GM19468 (cell line): ENCODE results near the gene MOBP.
"Not testable (repeated sequence)": the region's sequence is repeated elsewhere in the genome, so short reads cannot be mapped to it uniquely, and the experiment has no call there.

Source experiments
- ATAC-seq: cut with Tn5 transposase; IDR thresholded peaks from one replicate; pipeline ENCODE4 v1.9.1; 2021; ENCODE audit warnings: mild to moderate bottlenecking, moderate library complexity, moderate number of reproducible peaks; ENCODE audit not compliant: unreplicated experiment; ENCODE audit errors: extremely low read depth

The MOBP gene, protein sequence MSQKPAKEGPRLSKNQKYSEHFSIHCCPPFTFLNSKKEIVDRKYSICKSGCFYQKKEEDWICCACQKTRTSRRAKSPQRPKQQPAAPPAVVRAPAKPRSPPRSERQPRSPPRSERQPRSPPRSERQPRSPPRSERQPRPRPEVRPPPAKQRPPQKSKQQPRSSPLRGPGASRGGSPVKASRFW

DNA sequence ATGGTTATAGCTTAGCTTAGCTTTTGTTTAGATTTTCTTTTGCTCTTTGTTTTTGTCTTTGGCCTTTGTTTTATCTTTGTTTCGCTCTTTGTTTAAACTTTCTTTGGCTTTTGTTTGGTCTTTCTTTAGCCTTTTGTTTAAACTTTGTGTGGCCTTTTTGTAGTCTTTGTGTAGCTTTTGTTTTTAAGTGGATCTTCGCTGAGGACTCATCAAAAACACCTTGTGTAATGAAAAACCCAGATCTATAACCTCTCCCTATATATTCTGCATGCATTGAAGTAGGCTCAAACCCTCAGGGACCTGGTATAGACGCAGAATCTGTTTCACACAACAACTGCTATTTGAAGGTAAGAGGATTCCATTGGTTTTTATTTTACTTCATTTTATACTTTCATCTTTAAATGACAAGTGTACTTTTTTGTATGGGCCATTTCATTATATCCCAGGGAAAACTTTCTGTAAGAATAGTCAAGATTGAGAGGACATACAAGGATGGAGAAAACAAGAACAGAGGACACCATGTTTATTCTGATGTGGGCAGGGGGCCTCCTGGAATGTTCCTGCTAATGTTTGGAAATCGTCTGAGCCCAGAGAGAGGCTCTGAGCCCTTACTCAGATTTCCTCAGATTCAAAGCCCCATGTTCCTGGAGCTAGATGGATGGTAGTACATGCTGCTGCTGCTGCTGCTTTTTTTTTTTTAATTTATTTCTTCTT, at the start of gene MOBP:
Gene MOBP (plus strand): TSS at position 287 of the 714 bp plus-strand sequence. CDS start 34,390 bp downstream, outside the sequence.
- ATAC-seq, result no peak

DNA sequence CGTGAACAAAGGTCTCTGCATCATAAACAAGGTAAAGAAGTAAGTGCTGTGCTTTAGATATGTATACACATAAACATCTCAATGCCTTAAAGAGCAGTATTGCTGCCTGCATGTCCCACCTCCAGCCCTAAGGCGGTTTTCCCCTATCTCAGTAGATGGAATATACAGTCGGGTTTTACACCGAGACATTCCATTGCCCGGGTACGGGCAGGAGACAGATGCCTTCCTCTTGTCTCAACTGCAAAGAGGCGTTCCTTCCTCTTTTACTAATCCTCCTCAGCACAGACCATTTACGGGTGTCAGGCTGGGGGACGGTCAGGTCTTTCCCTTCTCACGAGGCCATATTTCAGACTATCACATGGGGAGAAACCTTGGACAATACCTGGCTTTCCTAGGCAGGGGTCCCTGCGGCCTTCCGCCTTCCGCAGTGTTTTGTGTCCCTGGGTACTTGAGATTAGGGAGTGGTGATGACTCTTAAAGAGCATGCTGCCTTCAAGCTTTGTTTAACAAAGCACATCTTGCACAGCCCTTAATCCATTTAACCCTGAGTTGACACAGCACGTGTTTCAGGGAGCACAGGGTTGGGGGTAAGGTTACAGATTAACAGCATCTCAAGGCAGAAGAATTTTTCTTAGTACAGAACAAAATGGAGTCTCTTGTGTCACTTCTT, 48.8 kb upstream of the MOBP start:
- ATAC-seq, result not testable (repeated sequence)

DNA sequence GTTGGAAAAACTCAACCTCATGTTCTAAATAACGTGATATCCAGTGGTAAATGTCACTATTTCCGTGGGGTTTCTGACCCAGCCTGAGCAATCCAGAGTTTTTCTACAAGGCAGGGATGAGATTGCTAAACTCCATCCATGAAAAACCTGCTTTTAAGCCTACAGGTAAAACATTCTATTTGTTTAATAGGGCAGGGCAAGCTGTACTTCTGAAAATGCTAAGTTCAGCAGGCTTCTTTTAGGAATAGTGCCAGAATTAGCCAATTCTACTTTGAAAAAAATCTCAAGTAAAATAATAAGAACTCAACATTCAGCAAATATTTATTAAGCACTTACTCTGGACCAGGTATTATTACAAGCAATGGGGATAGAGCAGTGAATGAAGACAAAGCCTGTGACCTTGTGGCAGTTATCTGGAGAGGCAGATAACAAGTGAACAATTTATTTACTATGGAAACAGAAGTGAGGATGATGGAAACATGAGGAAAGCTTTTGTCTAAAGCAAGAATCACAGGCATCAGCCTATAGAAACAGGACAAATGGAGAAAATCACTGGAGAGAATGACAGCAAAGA, 47.7 kb upstream of the MOBP start:
- ATAC-seq, result no peak

DNA sequence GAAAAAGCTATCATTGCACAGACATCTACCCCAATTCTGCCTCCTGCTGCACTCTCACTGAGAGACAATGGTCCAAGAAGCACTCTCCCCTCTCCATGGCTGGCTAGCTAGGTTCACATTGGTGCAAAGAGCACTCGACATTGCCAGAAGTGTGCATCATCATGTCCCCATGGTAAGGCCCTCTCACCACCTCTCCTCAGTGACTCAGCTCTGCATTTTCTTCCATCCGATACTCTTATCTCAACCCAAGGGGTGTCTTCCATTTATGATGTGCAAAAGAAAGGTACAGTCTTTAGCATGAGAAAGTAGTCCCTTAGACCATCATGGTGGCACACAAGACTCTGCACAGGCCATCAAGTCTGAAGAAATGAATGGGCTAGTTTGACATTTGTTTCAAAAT, 46.9 kb upstream of the MOBP start:
- ATAC-seq, result no peak

DNA sequence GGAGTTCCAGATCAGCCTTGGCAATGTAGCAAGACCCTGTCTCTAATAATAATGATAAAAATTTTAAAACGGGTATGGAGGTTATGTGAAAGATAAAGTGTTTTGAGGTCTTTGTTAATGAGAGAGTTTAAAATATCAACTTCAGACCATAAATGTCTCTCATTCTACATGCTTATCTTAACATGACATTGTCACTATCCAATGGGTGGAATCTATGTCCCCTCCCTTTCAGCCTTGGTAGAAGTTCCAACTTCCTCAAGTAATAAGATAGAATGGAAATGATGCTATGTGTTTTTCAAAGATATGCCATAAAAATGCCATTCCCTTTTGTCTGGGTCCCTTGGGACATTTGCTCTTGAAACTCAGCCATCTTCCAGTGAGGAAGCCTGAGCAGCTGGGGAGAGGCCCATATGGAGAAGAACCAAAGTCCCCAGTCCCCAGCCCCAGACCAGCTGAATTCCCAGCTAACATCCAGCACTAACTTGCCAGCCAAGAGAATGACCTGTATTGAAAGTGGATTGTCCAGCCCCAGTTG, 44.0 kb upstream of the MOBP start:
- ATAC-seq, result no peak

DNA sequence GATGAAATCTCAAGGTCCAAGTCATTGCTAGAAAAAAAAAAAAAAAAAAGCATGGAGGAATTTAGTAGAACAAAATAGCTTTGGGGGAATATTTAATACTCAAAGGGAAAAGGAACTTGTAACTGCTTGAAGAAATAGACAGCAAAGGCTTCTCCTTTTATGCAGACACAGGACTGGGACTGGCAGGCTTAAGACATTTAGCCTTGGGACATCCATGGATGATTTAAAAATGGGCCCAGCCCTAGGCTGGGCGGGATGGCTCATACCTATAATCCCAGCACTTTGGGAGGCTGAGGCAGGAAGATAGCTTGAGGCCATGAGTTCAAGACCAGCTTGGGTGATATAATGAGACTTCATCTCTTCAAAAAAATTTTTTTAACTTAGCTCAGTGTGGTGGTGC, 41.2 kb upstream of the MOBP start:
- no peak for ATAC-seq

DNA sequence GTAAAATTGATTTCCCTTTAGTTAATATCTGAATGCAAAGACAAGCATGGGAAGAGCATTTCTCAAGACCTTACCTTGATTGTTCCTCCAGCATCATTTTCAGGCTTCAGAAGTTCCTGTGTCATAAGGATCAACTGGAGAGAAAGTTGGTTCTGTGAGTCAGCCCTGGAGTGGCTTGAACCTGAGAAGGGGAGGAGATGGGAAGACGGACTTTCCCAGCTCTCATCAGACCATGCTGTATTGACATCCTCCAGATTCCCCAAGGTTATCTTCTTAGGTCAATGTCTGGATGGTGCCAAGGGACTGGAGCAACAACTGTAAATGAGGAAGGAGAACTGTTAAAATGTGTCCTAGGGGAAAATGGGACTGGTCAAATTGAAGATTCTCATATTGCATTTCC, 40.0 kb upstream of the MOBP start:
- no peak for ATAC-seq

DNA sequence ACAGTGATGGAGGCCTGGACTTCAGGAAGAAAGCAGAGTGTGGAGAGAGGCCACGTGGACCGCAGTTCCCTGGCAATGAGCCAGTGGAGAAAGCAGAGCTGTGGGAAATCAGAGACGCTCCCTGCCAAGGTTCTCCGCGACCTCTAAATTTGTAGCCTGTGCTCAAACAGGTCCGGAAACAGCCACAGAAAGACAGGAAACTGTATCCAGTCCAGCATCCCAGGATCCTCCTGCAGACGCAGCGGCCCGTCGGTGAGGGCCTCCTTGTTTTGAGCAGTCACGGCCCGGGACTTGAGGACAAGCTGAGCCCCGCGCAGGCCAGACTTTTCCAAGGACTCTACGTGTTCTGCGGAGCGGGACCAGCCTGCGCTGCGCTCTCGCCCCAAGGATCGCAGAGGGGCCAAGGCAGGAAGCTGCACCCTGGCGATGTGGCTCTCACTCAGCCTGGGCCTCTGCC, 38.7 kb upstream of the MOBP start:
- no peak for ATAC-seq

DNA sequence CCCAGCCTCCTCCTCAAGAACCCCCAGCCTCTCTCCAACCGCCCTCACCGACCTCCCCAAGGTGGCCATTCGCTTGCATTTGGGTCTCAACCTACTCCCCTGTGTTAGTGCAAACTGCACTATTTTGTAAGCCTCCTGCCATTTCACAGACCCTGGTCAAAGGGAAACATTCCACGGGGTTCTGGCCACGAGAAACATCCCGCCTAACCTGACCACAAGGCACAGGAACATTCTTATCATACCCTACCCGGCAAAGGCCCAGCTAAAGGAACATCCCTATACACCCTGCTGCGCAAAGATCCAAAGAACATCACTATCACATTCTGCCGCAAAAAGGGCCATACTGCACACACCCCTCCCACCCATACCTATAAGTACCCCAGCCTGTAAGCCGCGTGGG, 38.0 kb upstream of the MOBP start:
- ATAC-seq, result no peak

DNA sequence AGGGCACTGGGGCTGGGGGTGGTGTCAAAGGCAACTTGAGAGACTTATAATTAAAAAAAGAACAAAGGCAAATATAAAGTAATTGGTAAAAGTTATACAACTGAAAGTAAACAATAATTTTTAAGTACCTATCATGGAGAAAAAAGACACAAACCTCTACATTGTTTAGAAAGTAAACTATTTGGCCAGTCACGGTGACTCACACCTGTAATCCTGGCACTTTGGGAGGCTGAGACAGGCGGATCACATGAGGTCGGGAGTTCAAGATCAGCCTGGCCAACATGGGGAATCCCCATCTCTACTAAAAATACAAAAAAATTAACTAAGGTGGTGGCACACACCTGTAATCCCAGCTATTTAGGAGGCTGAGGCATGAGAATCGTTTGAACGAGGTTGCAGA, 35.1 kb upstream of the MOBP start:
- no peak for ATAC-seq

DNA sequence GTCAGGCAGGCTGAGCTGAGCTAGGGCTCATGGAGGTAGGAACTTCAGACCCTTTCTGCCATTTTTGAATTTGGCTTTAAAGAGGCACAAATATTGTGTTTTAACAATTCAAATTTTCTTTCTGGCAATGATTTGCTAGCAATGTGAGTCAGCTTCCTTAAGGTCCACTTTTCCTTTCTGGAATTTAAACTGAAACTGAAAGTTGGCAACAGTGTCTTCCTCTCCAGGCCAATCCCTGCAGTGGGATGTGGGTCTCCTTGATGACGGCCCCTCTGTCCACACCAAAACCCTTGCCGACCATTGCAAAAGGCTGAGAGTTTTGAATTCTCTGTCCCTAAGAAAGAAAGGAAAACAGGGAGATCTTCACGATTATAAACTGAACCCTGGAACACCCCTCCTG, 33.8 kb upstream of the MOBP start:
- ATAC-seq, result no peak

DNA sequence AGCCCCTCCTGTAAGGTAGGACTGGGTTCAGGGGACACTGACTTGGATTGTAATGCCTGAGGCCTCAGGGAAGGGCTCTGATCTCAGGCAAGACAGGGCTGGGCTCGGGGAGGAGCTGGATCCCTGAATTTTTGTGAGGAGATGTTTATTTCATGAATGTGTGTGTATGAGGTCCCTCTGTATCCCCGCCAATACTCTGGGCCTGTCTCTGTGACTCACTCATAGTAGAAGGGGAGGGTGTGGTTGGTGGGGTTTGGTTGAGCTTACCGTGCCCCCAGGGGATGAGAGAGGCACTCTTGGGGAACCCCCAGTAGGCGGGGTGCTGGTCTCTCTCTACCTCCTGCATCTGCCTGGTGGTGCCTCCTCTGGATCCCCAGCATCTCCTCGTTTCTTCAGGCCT, 32.9 kb upstream of the MOBP start:
- ATAC-seq, result no peak

DNA sequence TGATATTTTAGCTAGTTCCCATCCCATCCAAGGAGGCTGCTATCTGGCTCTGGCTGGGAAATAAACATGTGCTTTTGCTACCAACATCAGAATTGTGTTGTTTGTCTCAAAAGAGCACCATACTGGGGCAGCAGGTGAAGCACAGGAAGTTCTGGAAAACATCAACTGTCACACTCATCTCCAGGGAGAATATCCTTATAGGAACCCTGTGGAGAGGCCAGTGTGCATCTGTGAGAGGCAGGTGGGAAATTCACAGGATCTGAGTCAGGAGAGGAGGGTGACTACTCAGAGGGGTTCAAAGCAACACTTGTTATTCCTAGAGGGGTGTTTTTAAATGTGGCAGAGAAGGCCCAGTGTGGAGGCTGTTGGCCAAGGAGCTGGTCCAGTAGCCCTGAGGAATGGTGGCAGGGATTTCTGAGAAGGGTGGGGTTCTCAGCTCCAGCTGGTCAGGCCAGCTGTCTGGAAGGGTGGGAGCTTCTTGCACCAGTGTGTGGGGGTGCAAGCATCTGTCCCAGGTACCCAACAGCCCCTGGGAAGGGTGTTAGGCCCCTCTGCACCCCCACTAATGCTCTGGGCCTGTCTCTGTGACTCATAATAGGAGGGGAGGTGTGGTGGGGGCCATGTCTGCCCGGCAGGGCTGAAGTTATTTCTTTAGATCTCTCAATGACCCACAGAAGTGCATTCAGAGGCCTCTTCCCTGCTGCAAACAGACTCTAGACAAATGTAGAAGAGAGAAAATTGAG, 32.3 kb upstream of the MOBP start:
- no peak for ATAC-seq

DNA sequence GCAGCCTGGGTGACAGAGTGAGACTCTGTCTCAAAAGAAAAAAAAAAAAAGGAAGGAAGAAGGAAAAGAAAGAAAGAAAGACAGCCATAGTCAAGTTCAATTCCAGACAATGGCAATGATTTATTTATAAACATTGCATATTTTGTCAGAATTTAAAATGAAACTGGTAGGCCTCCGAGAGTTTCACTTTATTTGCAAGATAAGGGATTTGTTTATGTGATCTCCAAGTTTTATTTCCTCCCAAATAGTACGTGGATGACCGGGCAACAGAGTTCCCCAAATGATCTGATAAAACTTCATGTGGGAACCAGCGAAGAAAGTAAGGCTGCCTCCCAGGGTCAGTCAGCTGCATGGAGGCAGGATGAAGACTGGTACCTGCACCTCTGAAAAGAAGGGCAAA, 28.6 kb upstream of the MOBP start:
- no peak for ATAC-seq

DNA sequence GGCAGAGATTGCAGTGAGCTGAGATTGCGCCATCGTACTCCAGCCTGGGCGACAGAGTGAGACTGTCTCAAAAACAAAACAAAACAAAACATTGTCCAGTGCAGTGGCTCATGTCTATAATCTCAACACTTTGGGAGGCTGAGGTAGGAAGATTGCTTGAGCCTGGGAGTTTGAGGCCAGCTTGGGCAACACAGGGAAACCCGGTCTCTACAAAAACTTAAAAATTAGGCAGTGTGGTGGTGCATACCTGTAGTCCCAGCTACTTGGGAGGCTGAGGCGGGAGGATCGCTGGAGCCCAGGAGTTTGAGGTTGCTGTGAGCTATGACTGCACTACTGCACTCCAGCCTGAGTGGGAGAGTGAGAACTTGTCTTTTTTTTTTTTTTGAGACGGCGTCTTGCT, 27.2 kb upstream of the MOBP start:
- ATAC-seq, result no peak

DNA sequence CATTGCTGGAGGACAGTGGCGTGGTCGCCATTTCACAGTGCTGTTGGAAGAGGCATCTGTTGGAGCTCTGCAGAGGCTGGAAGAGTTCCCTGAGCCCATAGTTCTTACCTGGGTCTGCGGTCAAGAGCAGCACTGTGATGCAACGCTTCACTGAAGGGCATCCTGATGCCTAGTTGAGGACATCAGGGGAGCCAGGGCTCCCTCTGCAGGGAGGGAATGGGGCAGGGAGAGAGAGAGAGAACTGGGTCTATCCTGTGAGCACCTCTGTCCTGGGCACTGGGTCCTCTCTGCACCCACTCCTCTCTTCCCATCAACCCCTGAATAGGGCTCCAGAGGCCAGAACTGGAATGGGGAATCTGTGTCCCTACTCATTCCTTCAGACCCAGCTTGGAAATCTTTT, 23.9 kb upstream of the MOBP start:
- ATAC-seq, result no peak

DNA sequence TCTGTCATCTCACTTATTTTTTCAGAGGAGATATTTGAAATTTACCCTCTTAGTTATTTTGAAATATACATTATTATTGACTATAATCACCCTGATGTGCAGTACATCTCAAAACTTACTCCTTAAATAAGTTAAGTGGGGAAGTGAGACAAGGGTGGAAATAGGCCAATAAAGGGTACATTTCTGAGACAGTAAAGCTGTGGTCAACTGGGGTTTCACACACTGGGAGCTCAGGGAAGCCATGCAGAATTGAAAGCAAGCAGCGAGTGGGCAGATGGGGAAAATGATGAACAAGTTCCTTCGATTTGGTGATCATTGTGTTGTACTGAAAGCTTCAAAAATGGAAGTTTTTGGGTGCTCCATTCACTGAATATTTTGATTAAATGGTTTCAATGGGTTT, 21.6 kb upstream of the MOBP start:
- no peak for ATAC-seq

DNA sequence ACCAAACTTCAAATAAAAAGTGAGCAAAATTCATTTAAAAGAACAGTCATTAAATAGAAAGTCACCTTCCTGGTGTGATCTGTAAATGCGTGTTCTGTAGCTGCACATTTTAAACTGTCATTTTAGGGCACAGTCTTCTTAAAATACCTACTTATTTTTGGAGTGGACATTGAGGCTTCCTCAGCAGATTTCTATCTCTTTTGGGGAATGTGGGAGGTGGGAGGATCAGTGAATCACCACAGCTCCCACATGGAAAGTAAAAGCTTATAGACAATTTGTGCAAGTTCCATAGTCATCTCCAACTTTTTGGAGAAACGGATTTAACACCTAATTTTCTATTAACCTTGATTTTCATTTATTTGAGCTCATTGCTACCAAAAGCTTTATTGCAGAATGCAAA, 21.0 kb upstream of the MOBP start:
- ATAC-seq, result no peak

DNA sequence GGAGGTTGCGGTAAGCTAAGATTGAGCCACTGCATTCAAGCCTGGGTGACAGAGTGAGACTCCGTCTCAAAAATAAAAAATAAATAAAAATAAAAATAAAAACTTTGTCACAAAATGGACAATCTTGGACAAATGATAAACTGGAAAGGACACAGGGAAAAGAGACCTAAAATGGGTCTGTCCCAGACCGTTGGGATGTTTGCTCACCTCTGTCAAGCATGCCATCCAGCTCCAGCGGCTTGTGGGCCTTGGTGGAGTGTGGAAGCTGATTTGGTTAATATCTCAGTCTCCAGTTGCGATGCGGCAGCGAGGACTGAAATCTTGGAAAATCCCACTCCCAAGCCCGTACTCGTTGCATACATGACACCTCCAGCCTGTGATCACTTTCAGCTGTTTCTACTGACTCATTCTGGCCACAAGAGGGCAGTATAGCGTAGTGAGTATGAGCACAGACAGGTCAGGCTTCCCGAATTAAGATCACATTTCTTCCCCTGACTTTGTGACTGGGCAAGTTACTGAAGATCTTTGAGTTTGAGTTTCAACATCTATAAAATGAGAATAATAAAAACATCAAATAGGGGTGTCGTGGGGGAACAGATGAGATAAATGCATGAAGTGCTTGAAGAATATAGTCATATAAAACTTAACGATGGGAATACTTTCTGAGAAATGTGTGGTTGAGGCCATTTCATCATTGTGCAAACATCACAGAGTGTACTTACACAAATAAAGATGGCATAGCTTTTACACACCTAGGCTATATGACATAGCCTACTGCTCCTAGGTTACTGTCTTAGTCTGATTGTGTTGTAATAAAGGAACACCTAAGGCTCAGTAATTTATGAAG, 19.6 kb upstream of the MOBP start:
- peak; percentile 83 for ATAC-seq
